ENCODE results near the gene SORCS2. TPM values are rescaled to one million over a fixed set of nuclear protein-coding genes. Genes with fewer than 3 reads are reported as not detected.
A peak's percentile ranks its signal among the peaks of the same experiment; 100 is the strongest.

The SORCS2 gene
- total RNA-seq, 1 experiment from 2014 or later = 0.06 TPM

GRCh38 chr4:7356667-7357310, 164.5 kb downstream of the SORCS2 start:
- ChIA-PET POLR2A (ENCODE audit: low non-redundant PET) (no interaction called here), CTCF (no interaction called here)
- Histone ChIP-seq H3K9me3 (ENCODE audit: low read depth, low read length, poor library complexity, severe bottlenecking) (no peaks in the 10 kb centered on the region), H3K36me3 (ENCODE audit: insufficient read depth, low read length, poor library complexity, severe bottlenecking) (no peaks in the 10 kb centered on the region), H3K27ac (ENCODE audit: low read depth, low read length, poor library complexity, severe bottlenecking) (no peak overlapping the region), H3K4me1 (ENCODE audit: insufficient read depth, low read length, poor library complexity, severe bottlenecking) (no peaks in the 10 kb centered on the region), H3K27me3 (replicated peaks; ENCODE audit: insufficient read depth, low read depth, low read length, poor library complexity) (no peaks in the 10 kb centered on the region), H3K4me3 (ENCODE audit: low read depth, low read length, poor library complexity, severe bottlenecking) (no peak overlapping the region)
- no TSS peak for BruUV-seq (replicated peaks)
- intact Hi-C loops (cut with micrococcal nuclease; ENCODE audit: unreplicated experiment) = no loop called here
- no peak for TF ChIP-seq CTCF (conservative IDR thresholded peaks at IDR 0.05; ENCODE audit: low read depth, low read length)
- no peak for TF ChIP-seq EZH2 (IDR thresholded peaks at IDR 0.05; ENCODE audit: borderline replicate concordance, low read depth, low read length, poor library complexity, severe bottlenecking)
- DNase-seq (ENCODE audit: low spot score) = no peak

- intact Hi-C loops (cut with micrococcal nuclease; ENCODE audit: unreplicated experiment) = no loop called here
- CTCF ChIA-PET = no interaction called here
- POLR2A ChIA-PET (ENCODE audit: low non-redundant PET) = no interaction called here
- Histone ChIP-seq H3K27me3 (replicated peaks; ENCODE audit: insufficient read depth, low read depth, low read length, poor library complexity) (no peaks in the 10 kb centered on the region), H3K4me1 (ENCODE audit: insufficient read depth, low read length, poor library complexity, severe bottlenecking) (no peaks in the 10 kb centered on the region), H3K9me3 (ENCODE audit: low read depth, low read length, poor library complexity, severe bottlenecking) (no peaks in the 10 kb centered on the region), H3K4me3 (ENCODE audit: low read depth, low read length, poor library complexity, severe bottlenecking) (no peak overlapping the region), H3K36me3 (ENCODE audit: insufficient read depth, low read length, poor library complexity, severe bottlenecking) (no peaks in the 10 kb centered on the region), H3K27ac (ENCODE audit: low read depth, low read length, poor library complexity, severe bottlenecking) (no peak overlapping the region)
- DNase-seq (ENCODE audit: low spot score) = no peak
- BruUV-seq (replicated peaks) = no TSS peak
- TF ChIP-seq EZH2 (IDR thresholded peaks at IDR 0.05; ENCODE audit: borderline replicate concordance, low read depth, low read length, poor library complexity, severe bottlenecking) (no peak), CTCF (conservative IDR thresholded peaks at IDR 0.05; ENCODE audit: low read depth, low read length) (no peak)
These were observed 165.0 kb downstream of the SORCS2 start for GRCh38 chr4:7357323-7357722.

GRCh38 chr4:7358100-7358735, 165.9 kb downstream of the SORCS2 start:
- intact Hi-C loops (cut with micrococcal nuclease; ENCODE audit: unreplicated experiment) = no loop called here
- no peak overlapping the region for H3K27ac ChIP-seq (ENCODE audit: low read depth, low read length, poor library complexity, severe bottlenecking)
- no TSS peak for BruUV-seq (replicated peaks)
- H3K36me3 ChIP-seq (ENCODE audit: insufficient read depth, low read length, poor library complexity, severe bottlenecking) = no peaks in the 10 kb centered on the region
- TF ChIP-seq EZH2 (IDR thresholded peaks at IDR 0.05; ENCODE audit: borderline replicate concordance, low read depth, low read length, poor library complexity, severe bottlenecking) = no peak
- no peak for TF ChIP-seq CTCF (conservative IDR thresholded peaks at IDR 0.05; ENCODE audit: low read depth, low read length)
- ChIA-PET CTCF (no interaction called here), POLR2A (ENCODE audit: low non-redundant PET) (no interaction called here)
- no peaks in the 10 kb centered on the region for H3K9me3 ChIP-seq (ENCODE audit: low read depth, low read length, poor library complexity, severe bottlenecking)
- no peaks in the 10 kb centered on the region for H3K27me3 ChIP-seq (replicated peaks; ENCODE audit: insufficient read depth, low read depth, low read length, poor library complexity)
- peak; percentile 10 for DNase-seq (ENCODE audit: low spot score)
- H3K4me3 ChIP-seq (ENCODE audit: low read depth, low read length, poor library complexity, severe bottlenecking) = no peak overlapping the region
- H3K4me1 ChIP-seq (ENCODE audit: insufficient read depth, low read length, poor library complexity, severe bottlenecking) = no peaks in the 10 kb centered on the region

Data from A673 (cell line).